DOHH2 (cell line): ENCODE data around the gene PLCXD1.

Experiments used
- H3F3A ChIP-seq: fragments of 200-600 bp; sonication (generic), shearing (Covaris generic); 2 replicates; pipeline ENCODE4 v1.6.0; 2016; ENCODE audit warnings: antibody characterized with exemption, mild to moderate bottlenecking; ENCODE audit not compliant: control insufficient read depth, insufficient read depth
- H3K27ac ChIP-seq: fragments of 200-600 bp; sonication (generic); 2 replicates; pipeline ENCODE4 v1.5.1; 2014; ENCODE audit warnings: low read depth, mild to moderate bottlenecking, low read length, moderate library complexity
- H3K27me3 ChIP-seq: fragments of 200-600 bp; sonication (generic); 2 replicates; pipeline ENCODE4 v1.6.1; 2014; ENCODE audit warnings: mild to moderate bottlenecking, low read length, mixed read lengths; ENCODE audit not compliant: control insufficient read depth
- H3K36me3 ChIP-seq: fragments of 200-600 bp; sonication (generic); 2 replicates; pipeline ENCODE4 v1.6.1; 2014; ENCODE audit warnings: mild to moderate bottlenecking, low read length, moderate library complexity, mixed read lengths; ENCODE audit not compliant: control insufficient read depth
- H3K4me1 ChIP-seq: fragments of 200-600 bp; sonication (generic); 2 replicates; pipeline ENCODE4 v1.6.1; 2014; ENCODE audit warnings: mild to moderate bottlenecking, low read length, mixed read lengths; ENCODE audit not compliant: control insufficient read depth
- H3K4me2 ChIP-seq: fragments of 200-600 bp; sonication (generic); 2 replicates; pipeline ENCODE4 v1.6.0; 2014; ENCODE audit warnings: mild to moderate bottlenecking, low read length, moderate library complexity
- H3K4me3 ChIP-seq: fragments of 200-600 bp; sonication (generic); 2 replicates; pipeline ENCODE4 v1.5.1; 2014; ENCODE audit warnings: mild to moderate bottlenecking, low read length, mixed read lengths
- H3K79me2 ChIP-seq: fragments of 200-600 bp; sonication (generic); 2 replicates; pipeline ENCODE4 v1.6.1; 2014; ENCODE audit warnings: mild to moderate bottlenecking, low read length, mixed read lengths; ENCODE audit not compliant: control insufficient read depth
- H3K9me2 ChIP-seq: fragments of 200-600 bp; sonication (generic); replicated peaks from 2 replicates; pipeline ENCODE4 v1.6.1; 2014; ENCODE audit warnings: mild to moderate bottlenecking, low read length, mixed read lengths; ENCODE audit not compliant: control insufficient read depth
- H3K9me3 ChIP-seq: fragments of 200-600 bp; sonication (generic); 2 replicates; pipeline ENCODE4 v1.6.1; 2014; ENCODE audit warnings: antibody characterized with exemption, low read length, mixed read lengths; ENCODE audit not compliant: control insufficient read depth, insufficient read depth
- H4K20me1 ChIP-seq: fragments of 200-600 bp; sonication (generic); 2 replicates; pipeline ENCODE4 v1.6.0; 2014; ENCODE audit warnings: low read depth, mild to moderate bottlenecking, antibody characterized with exemption, low read length, moderate library complexity; ENCODE audit not compliant: control insufficient read depth, insufficient read depth
- CTCF ChIP-seq: fragments of 200-600 bp; sonication (generic); IDR thresholded peaks from one replicate; pipeline ENCODE4 v1.5.1; 2014; ENCODE audit warnings: antibody characterized with exemption, mild to moderate bottlenecking, low read depth, low read length; ENCODE audit not compliant: poor library complexity, severe bottlenecking
- EZH2phosphoT487 ChIP-seq: fragments of 200-600 bp; sonication (generic); IDR thresholded peaks from 2 replicates; pipeline ENCODE4 v1.6.1; 2017; ENCODE audit warnings: borderline replicate concordance, mild to moderate bottlenecking, antibody characterized with exemption, low read length, moderate library complexity, mixed read lengths

The PLCXD1 gene

GRCh38 chrX:340641-341423 is 59.7 kb downstream of the PLCXD1 start:
- peaks cover 20% of the 10 kb centered on the region; the same call in 1 of the 2 replicates for H3K9me3 ChIP-seq
- TF ChIP-seq CTCF (no peak), EZH2phosphoT487 (no peak)

GRCh38 chrX:341541-342101 is 60.4 kb downstream of the PLCXD1 start:
- H3K4me2 ChIP-seq = no peak overlapping the region
- H3K79me2 ChIP-seq = peaks cover 39% of the 10 kb centered on the region
- H3K9me2 ChIP-seq = no peaks in the 10 kb centered on the region
- no peaks in the 10 kb centered on the region for H3K27me3 ChIP-seq
- H3K27ac ChIP-seq = no peak overlapping the region
- no peak overlapping the region for H3K4me3 ChIP-seq
- peaks cover 64% of the 10 kb centered on the region for H3K36me3 ChIP-seq
- H3K4me1 ChIP-seq = no peaks in the 10 kb centered on the region
- H3F3A ChIP-seq = no peaks in the 10 kb centered on the region
- peaks cover 21% of the 10 kb centered on the region; the same call in 1 of the 2 replicates for H3K9me3 ChIP-seq
- TF ChIP-seq CTCF (no peak), EZH2phosphoT487 (no peak)
- no peaks in the 10 kb centered on the region for H4K20me1 ChIP-seq

More at GRCh38 chrX:340641-341423, 59.7 kb downstream of the PLCXD1 start:
- Histone ChIP-seq H3K4me1 (no peaks in the 10 kb centered on the region), H3K79me2 (peaks cover 47% of the 10 kb centered on the region), H3K27ac (no peak overlapping the region), H3K4me2 (no peak overlapping the region), H3F3A (no peaks in the 10 kb centered on the region), H4K20me1 (no peaks in the 10 kb centered on the region), H3K27me3 (no peaks in the 10 kb centered on the region), H3K4me3 (no peak overlapping the region), H3K9me2 (no peaks in the 10 kb centered on the region), H3K36me3 (peaks cover 66% of the 10 kb centered on the region)

GRCh38 chrX:344371-344901 is 63.3 kb downstream of the PLCXD1 start:
- Histone ChIP-seq H3K36me3 (peaks cover 69% of the 10 kb centered on the region), H3K9me3 (peaks cover 32% of the 10 kb centered on the region; the same call in 1 of the 2 replicates), H3K27ac (no peak overlapping the region)

More at GRCh38 chrX:344371-344901, 63.3 kb downstream of the PLCXD1 start:
- no peaks in the 10 kb centered on the region for H4K20me1 ChIP-seq
- H3K4me1 ChIP-seq = no peaks in the 10 kb centered on the region
- peaks cover 45% of the 10 kb centered on the region for H3K79me2 ChIP-seq
- no peak overlapping the region for H3K4me3 ChIP-seq
- TF ChIP-seq CTCF (no peak), EZH2phosphoT487 (no peak)
- no peaks in the 10 kb centered on the region for H3K9me2 ChIP-seq
- no peaks in the 10 kb centered on the region for H3F3A ChIP-seq
- no peak overlapping the region for H3K4me2 ChIP-seq
- H3K27me3 ChIP-seq = no peaks in the 10 kb centered on the region
